Right lobe of liver (tissue), 4 donors: Measurements from ENCODE around the gene ACTG2.

Source experiments
- CTCF ChIP-seq, 4 donors: fragments of 200-600 bp in 3 of 4; fragments of 450-650 bp in 1 of 4; IDR thresholded peaks; one replicate each; pipeline versions ENCODE4 v1.5.1 to v1.8.0; 2016 to 2022; ENCODE audit warnings: antibody characterized with exemption in 4 of 4, mild to moderate bottlenecking in 2 of 4
- POLR2A ChIP-seq: fragments of 450-650 bp; IDR thresholded peaks from one replicate; pipeline ENCODE4 v1.6.1; 2017; ENCODE audit warnings: antibody characterized with exemption, mild to moderate bottlenecking
- donor health status: DM: no; HTN: no; CAD: no.
- donor health status: DM: no; HTN: no; CAD: no.
- donor health status: DM: no; HTN: yes; CAD: no.

- TF ChIP-seq CTCF (IDR thresholded peaks at IDR 0.05), result no peak
- no peak for TF ChIP-seq POLR2A
Measured at GRCh38 chr2:73896362-73897239, 3.8 kb downstream of the ACTG2 start.
